HG02938 (cell line): ENCODE results near the gene FAM210A.
A peak's percentile ranks its signal among the peaks of the same experiment; 100 is the strongest.

ENCODE experiments used
- ATAC-seq: cut with Tn5 transposase; IDR thresholded peaks from one replicate; pipeline ENCODE4 v1.9.1; 2021; ENCODE audit warnings: mild to moderate bottlenecking, moderate library complexity; ENCODE audit not compliant: unreplicated experiment

Gene FAM210A

GRCh38 chr18:13649397-13650390, 76.7 kb downstream of the FAM210A start:
- no peak for ATAC-seq

- no peak for ATAC-seq
Measured at GRCh38 chr18:13647761-13648160, 78.6 kb downstream of the FAM210A start.

GRCh38 chr18:13646633-13647032, 79.7 kb downstream of the FAM210A start:
- ATAC-seq = no peak

- ATAC-seq = no peak
Measured at GRCh38 chr18:13645093-13645492, 81.3 kb downstream of the FAM210A start.

GRCh38 chr18:13643261-13643751, 83.1 kb downstream of the FAM210A start:
- no peak for ATAC-seq

- ATAC-seq = no peak
Measured at GRCh38 chr18:13642440-13642827, 83.9 kb downstream of the FAM210A start.

- no peak for ATAC-seq
Measured at GRCh38 chr18:13641551-13642439, 84.6 kb downstream of the FAM210A start.

- ATAC-seq = no peak
Measured at GRCh38 chr18:13640266-13640860, 86.0 kb downstream of the FAM210A start.

- no peak for ATAC-seq
Measured at GRCh38 chr18:13638719-13639595, 87.4 kb downstream of the FAM210A start.

GRCh38 chr18:13635046-13635445, 91.3 kb downstream of the FAM210A start:
- no peak for ATAC-seq

GRCh38 chr18:13633700-13634099, 92.7 kb downstream of the FAM210A start:
- ATAC-seq = no peak

- ATAC-seq = no peak
Measured at GRCh38 chr18:13630716-13631268, 95.6 kb downstream of the FAM210A start.

GRCh38 chr18:13629841-13630715, 96.3 kb downstream of the FAM210A start:
- ATAC-seq = peak; percentile 62

- no peak for ATAC-seq
Measured at GRCh38 chr18:13628211-13628610, 98.1 kb downstream of the FAM210A start.

GRCh38 chr18:13627639-13628038, 98.7 kb downstream of the FAM210A start:
- ATAC-seq = no peak

- ATAC-seq = no peak
Measured at GRCh38 chr18:13626544-13626908, 99.8 kb downstream of the FAM210A start.

GRCh38 chr18:13625843-13626543, 100.4 kb downstream of the FAM210A start:
- no peak for ATAC-seq

GRCh38 chr18:13625355-13625754, 101.0 kb downstream of the FAM210A start:
- no peak for ATAC-seq
